HG03354 (cell line): ENCODE data around the gene PLCXD1.
"Not testable (repeated sequence)": the region's sequence is repeated elsewhere in the genome, so short reads cannot be mapped to it uniquely, and the experiment has no call there.

Experiments
- ATAC-seq: cut with Tn5 transposase; IDR thresholded peaks from one replicate; pipeline ENCODE4 v1.9.1; 2021; ENCODE audit warnings: mild to moderate bottlenecking; ENCODE audit not compliant: unreplicated experiment, poor library complexity, severe bottlenecking

The PLCXD1 gene

GRCh38 chrX:314049-314448 is 32.9 kb downstream of the PLCXD1 start:
- no peak for ATAC-seq

- ATAC-seq, result no peak
Measured at GRCh38 chrX:314781-315595, 33.8 kb downstream of the PLCXD1 start.

GRCh38 chrX:316351-317325 is 35.5 kb downstream of the PLCXD1 start:
- ATAC-seq, result no peak

GRCh38 chrX:317424-318067 is 36.4 kb downstream of the PLCXD1 start:
- no peak for ATAC-seq

GRCh38 chrX:318068-318738 is 37.0 kb downstream of the PLCXD1 start:
- ATAC-seq, result peak; percentile 64

GRCh38 chrX:318739-319578 is 37.8 kb downstream of the PLCXD1 start, which contains the start of gene GTPBP6:
Gene GTPBP6 (minus strand): TSS chrX:318796. CDS start chrX:318787, 9 bp downstream.
- peak; percentile 82 for ATAC-seq

GRCh38 chrX:319579-320125 is 38.5 kb downstream of the PLCXD1 start:
- no peak for ATAC-seq

GRCh38 chrX:320126-320783 is 39.1 kb downstream of the PLCXD1 start:
- ATAC-seq, result no peak

GRCh38 chrX:323721-324628 is 42.8 kb downstream of the PLCXD1 start:
- no peak for ATAC-seq

GRCh38 chrX:324664-325063 is 43.5 kb downstream of the PLCXD1 start:
- not testable (repeated sequence) for ATAC-seq

- ATAC-seq, result no peak
Measured at GRCh38 chrX:327660-328126, 46.5 kb downstream of the PLCXD1 start.

GRCh38 chrX:329291-329910 is 48.2 kb downstream of the PLCXD1 start:
- ATAC-seq, result no peak

- not testable (repeated sequence) for ATAC-seq
Measured at GRCh38 chrX:330141-330725, 49.1 kb downstream of the PLCXD1 start.

GRCh38 chrX:330726-331150 is 49.6 kb downstream of the PLCXD1 start:
- no peak for ATAC-seq

GRCh38 chrX:331151-331824 is 50.1 kb downstream of the PLCXD1 start:
- no peak for ATAC-seq
